ENCODE data around the gene SSX2IP. TPM values are rescaled to one million over a fixed set of nuclear protein-coding genes. Genes with fewer than 3 reads are reported as not detected.

Gene SSX2IP
- total RNA-seq, 2 donors from 2014 or later: 16.6 to 21.8 TPM

- no peak overlapping the region for H3K27ac Mint-ChIP-seq
- Histone ChIP-seq H3K4me1 (ENCODE audit: control insufficient read depth, insufficient read depth, low read length) (no peaks in the 10 kb centered on the region), H3K27me3 (ENCODE audit: control insufficient read depth, insufficient read depth, low read length, poor library complexity, severe bottlenecking) (no peaks in the 10 kb centered on the region), H3K4me3 (ENCODE audit: low read length) (no peak overlapping the region), H3K27ac (ENCODE audit: low read depth, low read length) (no peak overlapping the region), H3K9me3 (ENCODE audit: control insufficient read depth, low read length) (no peaks in the 10 kb centered on the region), H3K36me3 (ENCODE audit: control insufficient read depth, insufficient read depth, low read length) (no peaks in the 10 kb centered on the region), H3K9ac (ENCODE audit: extremely low read depth, low read length, poor library complexity, severe bottlenecking) (no peak overlapping the region)
- no peaks in the 10 kb centered on the region for H3K27me3 Mint-ChIP-seq (ENCODE audit: insufficient read depth)
- WGBS, 2 experiments (ENCODE audit: insufficient coverage in 1 of 2, insufficient read length in 1 of 2): 86 to 99% methylated on average over 1 to 2 of the region's 2 CpGs
- peaks cover 9% of the 10 kb centered on the region for H3K9me3 Mint-ChIP-seq
- H3K4me3 Mint-ChIP-seq: no peak overlapping the region
- no peak for DNase-seq
- TF ChIP-seq CTCF (conservative IDR thresholded peaks at IDR 0.05): no peak
- H3K4me1 Mint-ChIP-seq: peaks cover 5% of the 10 kb centered on the region
- no peaks in the 10 kb centered on the region for H3K36me3 Mint-ChIP-seq (ENCODE audit: low read depth)
These were observed 54.8 kb downstream of the SSX2IP start for GRCh38 chr1:84635429-84635828.

GRCh38 chr1:84634536-84635205 is 55.6 kb downstream of the SSX2IP start:
- H3K27ac Mint-ChIP-seq: no peak overlapping the region
- no peak overlapping the region for H3K27ac ChIP-seq (ENCODE audit: low read depth, low read length)
- 77 to 88% methylated on average over 5 of the region's 5 CpGs for WGBS, 2 experiments (ENCODE audit: insufficient coverage in 1 of 2, insufficient read length in 1 of 2)

GRCh38 chr1:84632673-84633434 is 57.4 kb downstream of the SSX2IP start:
- H3K36me3 ChIP-seq (ENCODE audit: control insufficient read depth, insufficient read depth, low read length): no peaks in the 10 kb centered on the region
- H3K27me3 ChIP-seq (ENCODE audit: control insufficient read depth, insufficient read depth, low read length, poor library complexity, severe bottlenecking): no peaks in the 10 kb centered on the region
- DNase-seq: no peak
- no peaks in the 10 kb centered on the region for H3K4me1 ChIP-seq (ENCODE audit: control insufficient read depth, insufficient read depth, low read length)
- no peaks in the 10 kb centered on the region for H3K27me3 Mint-ChIP-seq (ENCODE audit: insufficient read depth)
- no peak overlapping the region for H3K4me3 Mint-ChIP-seq
- no peak for TF ChIP-seq CTCF (conservative IDR thresholded peaks at IDR 0.05)
- no peak overlapping the region for H3K9ac ChIP-seq (ENCODE audit: extremely low read depth, low read length, poor library complexity, severe bottlenecking)
- no peak overlapping the region for H3K27ac Mint-ChIP-seq
- H3K9me3 Mint-ChIP-seq: peaks cover 9% of the 10 kb centered on the region
- H3K27ac ChIP-seq (ENCODE audit: low read depth, low read length): no peak overlapping the region
- WGBS, 2 experiments (ENCODE audit: insufficient coverage in 1 of 2, insufficient read length in 1 of 2): 77 to 100% methylated on average over 1 to 2 of the region's 2 CpGs
- H3K4me1 Mint-ChIP-seq: peaks cover 5% of the 10 kb centered on the region
- no peak overlapping the region for H3K4me3 ChIP-seq (ENCODE audit: low read length)
- H3K9me3 ChIP-seq (ENCODE audit: control insufficient read depth, low read length): no peaks in the 10 kb centered on the region
- no peaks in the 10 kb centered on the region for H3K36me3 Mint-ChIP-seq (ENCODE audit: low read depth)

More at GRCh38 chr1:84634536-84635205, 55.6 kb downstream of the SSX2IP start:
- no peak for DNase-seq
- no peaks in the 10 kb centered on the region for H3K36me3 ChIP-seq (ENCODE audit: control insufficient read depth, insufficient read depth, low read length)
- no peaks in the 10 kb centered on the region for H3K9me3 ChIP-seq (ENCODE audit: control insufficient read depth, low read length)
- Mint-ChIP-seq H3K27me3 (ENCODE audit: insufficient read depth) (no peaks in the 10 kb centered on the region), H3K4me3 (no peak overlapping the region), H3K36me3 (ENCODE audit: low read depth) (no peaks in the 10 kb centered on the region), H3K9me3 (peaks cover 9% of the 10 kb centered on the region), H3K4me1 (peaks cover 5% of the 10 kb centered on the region)
- H3K4me1 ChIP-seq (ENCODE audit: control insufficient read depth, insufficient read depth, low read length): no peaks in the 10 kb centered on the region
- no peaks in the 10 kb centered on the region for H3K27me3 ChIP-seq (ENCODE audit: control insufficient read depth, insufficient read depth, low read length, poor library complexity, severe bottlenecking)
- TF ChIP-seq CTCF (conservative IDR thresholded peaks at IDR 0.05): no peak
- no peak overlapping the region for H3K4me3 ChIP-seq (ENCODE audit: low read length)
- no peak overlapping the region for H3K9ac ChIP-seq (ENCODE audit: extremely low read depth, low read length, poor library complexity, severe bottlenecking)
